ENCODE results near the gene DNAL1.
A peak's percentile ranks its signal among the peaks of the same experiment; 100 is the strongest.
"Not testable (repeated sequence)": the region's sequence is repeated elsewhere in the genome, so short reads cannot be mapped to it uniquely, and the experiment has no call there.

DNAL1 gene, protein sequence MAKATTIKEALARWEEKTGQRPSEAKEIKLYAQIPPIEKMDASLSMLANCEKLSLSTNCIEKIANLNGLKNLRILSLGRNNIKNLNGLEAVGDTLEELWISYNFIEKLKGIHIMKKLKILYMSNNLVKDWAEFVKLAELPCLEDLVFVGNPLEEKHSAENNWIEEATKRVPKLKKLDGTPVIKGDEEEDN

DNA sequence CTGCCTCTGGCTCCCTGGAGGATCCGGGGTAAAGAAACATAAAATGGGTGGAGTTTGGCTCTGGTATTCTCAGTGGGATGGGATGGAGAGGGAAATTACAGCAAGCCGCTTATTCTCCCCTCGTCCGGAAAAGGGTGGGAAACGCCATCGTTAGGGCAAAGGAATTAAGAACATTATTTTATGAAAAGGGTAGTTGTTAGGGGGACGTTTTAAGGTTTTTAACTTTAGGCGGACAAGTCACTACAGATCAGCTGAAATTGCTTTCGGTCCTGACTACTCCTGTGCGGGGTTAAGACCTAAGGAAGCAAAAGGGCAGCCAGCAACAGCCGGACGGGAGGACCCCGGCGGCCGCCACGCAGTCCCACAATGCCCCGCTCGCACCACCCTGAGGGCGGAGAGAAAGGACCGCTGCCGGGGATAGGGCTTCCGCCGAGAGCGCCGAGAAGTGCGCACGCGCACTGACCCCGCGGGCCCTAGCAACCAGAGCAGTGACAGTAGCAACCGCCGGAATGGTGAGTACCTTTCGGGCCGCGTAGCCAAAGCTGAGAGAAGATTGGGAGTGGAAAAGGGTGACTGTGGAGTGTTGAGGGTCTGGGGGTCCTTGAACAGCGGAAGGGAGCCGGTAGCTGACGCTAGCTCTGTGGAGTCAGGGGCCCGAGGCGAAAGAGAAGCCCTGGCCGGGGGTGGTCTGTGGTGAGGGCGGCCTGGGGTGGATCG lies at the start of gene DNAL1:
TSS of gene DNAL1 (plus strand) at position 456 of the 717 bp plus-strand sequence. CDS start at position 510, 54 bp downstream.
- DNase-seq, result peak; percentile 86

DNA sequence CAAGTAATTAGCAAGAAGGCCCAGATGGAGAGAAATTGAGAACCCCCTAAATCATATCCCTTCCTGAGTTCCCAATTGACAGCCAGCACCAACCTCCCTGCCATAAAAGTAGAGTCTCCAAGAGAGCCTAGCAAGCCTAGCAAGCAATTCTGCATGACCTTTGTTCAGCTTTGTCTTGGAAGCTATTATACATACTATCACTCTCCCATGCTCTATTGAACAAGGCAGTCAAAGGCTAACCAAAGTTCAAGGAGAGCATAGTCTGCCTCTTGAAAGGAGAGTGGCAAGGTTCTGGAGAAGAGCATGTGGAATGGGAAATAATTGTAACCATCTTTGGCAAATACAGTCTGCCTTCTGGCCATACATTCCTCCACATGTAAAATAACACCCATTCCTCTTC lies 45.3 kb upstream of the DNAL1 start:
- DNase-seq, result no peak

DNA sequence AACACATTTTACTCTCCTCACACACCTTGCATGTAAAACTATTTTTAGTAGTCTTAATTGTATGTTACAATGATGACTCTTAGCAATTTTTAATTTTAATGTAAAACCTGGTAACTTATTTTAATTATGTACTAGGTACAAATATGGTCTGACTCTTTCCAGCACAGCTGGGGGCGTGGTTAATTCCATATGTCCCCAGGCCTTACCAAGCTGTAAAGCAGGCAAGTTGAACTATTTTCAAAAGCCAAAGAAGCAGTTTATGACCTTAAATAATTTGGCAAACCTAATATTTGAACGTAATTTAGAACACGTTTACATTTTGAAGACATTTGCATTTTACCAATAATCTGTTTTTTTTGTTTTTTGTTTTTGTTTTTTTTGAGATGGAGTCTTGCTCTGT lies 41.8 kb upstream of the DNAL1 start:
- no peak for DNase-seq

DNA sequence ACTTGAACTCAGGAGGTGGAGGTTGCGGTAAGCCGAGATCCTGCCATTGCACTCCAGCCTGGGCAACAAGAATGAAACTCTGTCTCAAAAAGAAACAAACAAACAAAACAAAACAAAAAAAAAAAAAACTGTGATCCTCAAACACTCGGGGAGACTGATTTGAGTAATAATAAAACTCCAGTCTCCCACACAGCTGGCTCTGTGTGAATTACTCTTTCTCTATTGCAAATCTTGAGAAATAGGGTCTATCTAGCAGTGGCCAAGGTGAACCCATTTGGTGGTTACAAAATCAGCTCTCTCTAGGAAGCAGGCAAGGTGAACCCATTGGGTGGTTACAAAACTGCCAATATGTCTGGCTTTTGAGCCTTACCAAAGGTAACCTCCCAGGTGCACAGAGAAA lies 38.5 kb upstream of the DNAL1 start:
- DNase-seq, result no peak

DNA sequence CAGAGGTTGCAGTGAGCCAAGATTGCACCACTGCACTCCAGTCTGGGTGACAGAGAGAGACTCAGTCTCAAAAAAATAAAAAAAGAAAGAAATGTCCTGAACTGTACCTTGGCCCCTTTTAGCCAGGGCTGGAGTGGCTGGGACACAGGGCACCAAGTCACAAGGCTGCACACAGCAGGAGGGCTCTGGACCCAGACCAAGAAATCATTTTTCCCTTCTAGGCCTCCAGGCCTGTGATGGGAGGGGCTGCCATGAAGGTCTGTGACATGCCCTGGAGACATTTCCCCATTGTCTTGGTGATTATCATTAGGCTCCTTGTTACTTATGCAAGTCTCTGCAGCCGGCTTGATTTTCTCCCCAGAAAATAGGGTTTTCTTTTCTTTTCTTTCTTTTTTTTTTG lies 37.5 kb upstream of the DNAL1 start:
- no peak for DNase-seq

DNA sequence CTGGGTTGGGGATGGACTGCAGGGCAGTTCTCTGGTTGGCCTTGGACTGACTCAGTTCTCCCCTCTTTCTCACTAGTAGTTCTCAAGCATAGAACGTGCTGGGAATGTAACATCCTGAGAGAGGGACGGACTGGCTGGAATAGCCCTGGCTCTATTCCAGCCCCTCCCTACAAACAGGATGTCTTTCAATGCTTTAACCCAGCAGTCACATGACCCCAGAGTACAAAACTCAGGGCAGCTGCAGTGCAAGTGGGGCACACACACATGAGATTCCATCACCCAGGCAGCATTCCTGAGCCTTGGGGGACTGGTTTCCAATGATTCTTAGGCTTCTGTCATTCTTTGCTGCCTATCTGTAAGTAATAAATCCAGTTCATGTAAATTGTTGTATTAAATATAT lies 34.1 kb upstream of the DNAL1 start:
- DNase-seq, result no peak

DNA sequence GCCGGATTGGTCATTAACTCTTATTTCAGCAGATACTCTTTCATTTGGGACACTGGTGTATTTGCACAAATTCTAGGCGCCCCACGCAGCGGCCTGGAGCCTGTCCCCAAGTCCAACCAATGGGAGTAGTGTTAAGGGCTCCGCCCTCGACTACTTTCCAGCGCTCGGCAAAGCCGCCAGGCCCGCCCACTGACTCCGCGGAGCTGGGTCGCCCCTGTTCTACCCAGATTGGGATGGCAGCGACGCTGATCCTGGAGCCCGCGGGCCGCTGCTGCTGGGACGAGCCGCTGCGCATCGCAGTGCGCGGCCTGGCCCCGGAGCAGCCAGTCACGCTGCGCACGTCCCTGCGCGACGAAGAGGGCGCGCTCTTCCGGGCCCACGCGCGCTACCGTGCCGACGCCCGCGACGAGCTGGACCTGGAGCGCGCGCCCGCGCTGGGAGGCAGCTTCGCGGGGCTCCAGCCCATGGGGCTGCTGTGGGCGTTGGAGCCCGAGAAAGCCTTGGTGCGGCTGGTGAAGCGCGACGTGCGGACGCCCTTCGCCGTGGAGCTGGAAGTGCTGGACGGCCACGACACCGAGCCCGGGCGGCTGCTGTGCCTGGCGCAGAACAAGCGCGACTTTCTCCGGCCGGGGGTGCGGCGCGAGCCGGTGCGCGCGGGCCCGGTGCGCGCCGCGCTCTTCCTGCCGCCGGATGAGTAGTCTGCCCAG lies 32.3 kb upstream of the DNAL1 start, which contains the start of gene ACOT6:
TSS of gene ACOT6 (plus strand) at position 179 of the 707 bp plus-strand sequence. CDS start at position 234, 55 bp downstream.
- DNase-seq, result peak; percentile 76

DNA sequence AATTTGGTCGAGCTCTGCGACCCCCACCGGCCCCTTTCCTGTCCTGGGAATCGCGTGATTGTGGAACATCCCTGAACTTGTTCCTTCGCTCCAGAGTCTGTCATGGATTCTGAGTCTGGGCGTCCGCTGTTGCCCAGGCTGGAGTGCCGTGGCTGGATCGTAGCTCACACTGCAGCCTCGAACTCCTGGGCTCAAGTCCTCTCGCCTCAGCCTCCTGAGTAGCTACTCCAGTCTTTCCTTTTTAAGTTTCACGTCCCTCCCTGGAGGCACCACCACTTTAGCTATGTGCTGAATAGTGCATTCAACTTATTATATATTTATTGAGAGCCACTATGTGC lies 31.8 kb upstream of the DNAL1 start:
- no peak for DNase-seq

DNA sequence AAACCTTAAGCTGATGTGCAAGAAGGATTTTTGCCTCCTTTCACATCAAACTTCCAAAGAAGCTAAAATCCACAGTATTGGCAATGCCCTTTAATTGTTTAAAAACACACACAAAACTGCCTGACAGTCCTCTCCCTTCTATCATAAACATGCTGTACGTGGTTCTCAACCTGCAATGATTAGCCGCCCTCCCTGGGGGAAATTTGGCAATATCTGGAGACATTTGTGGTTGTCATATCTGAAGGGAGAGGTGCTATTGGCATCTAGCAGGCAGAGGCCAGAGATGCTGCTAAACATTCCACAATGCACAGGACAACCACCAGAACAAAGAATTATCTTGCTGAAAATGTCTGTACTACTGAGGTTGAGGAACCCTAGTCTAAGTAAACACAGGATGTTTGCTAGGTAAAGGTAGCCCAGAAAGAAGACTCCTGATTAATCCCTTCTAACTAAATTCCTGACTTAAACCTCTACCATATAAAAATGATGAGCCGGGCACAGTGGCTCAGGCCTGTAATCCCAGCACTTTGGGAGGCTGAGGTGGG lies 31.3 kb upstream of the DNAL1 start:
- no peak for DNase-seq

DNA sequence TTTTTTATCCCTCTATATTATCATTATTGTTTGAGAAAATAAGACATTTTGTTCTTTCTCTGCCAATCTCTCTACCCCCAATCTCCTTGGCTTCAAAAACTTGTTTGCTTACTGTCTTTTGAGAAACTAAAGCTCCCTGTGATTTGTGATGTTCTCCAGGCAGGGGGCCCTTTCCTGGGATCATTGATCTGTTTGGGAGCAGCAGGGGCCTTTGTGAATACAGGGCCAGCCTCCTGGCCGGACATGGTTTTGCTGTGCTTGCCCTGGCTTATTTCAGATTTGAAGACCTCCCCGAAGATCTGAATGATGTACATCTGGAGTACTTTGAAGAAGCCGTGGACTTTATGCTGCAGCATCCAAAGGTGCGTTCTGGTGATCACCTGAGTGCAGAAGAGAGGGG lies 28.0 kb upstream of the DNAL1 start:
- no peak for DNase-seq

DNA sequence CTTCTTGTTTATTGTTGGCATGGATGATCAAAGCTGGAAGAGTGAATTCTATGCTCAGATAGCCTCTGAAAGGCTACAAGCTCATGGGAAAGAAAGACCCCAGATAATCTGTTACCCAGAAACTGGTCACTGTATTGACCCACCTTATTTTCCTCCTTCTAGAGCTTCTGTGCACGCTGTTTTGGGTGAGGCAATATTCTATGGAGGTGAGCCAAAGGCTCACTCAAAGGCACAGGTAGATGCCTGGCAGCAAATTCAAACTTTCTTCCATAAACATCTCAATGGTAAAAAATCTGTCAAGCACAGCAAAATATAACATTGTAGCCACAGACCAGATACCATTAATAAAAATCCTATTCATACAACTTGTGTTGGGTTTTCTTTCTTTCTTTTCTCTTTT lies 25.3 kb upstream of the DNAL1 start:
- no peak for DNase-seq

DNA sequence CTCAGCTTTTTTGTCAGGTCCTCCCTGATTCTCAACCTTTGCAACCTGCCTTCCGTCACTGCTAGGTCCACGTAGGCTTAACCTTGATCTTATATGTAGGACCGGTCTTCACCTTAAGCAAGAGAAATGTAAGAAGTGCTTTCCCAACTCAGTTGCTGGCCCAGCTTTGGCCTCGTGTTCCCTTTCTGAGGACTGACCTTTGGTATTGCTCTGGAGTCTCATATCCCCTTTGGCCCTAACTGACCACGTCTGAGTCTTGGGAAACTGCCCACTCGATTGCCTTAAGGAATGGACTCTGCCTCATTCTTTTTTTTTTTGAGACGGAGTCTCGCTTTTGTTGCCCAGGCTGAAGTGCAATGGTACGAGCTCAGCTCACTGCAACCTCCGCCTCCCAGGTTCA lies 24.5 kb upstream of the DNAL1 start:
- no peak for DNase-seq

DNA sequence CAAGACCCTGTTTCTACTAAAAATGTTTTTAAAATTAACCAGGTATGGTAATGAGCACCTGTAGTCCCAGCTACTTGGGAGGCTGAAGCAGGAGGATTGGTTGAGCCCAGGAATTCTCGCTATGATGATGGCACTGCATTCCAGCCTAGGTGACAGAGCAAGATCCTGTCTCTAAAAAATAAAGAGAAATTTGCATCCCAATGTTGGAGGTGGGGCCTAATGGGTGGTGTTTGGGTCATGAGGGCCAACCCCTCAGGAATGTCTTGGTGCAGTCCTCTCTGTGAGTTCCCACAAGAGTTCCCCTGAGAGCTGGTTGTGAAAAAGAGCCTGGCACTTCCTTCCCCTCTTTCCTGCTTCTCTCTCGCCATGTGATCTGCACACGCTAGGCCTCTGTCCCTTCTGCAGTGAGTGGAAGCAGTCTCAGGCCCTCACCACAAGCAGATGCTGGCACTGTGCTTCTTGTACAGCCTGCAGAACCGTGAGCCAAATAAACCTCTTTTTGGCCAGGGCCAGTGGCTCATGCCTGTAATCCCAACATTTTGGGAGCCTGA lies 21.2 kb upstream of the DNAL1 start:
- no peak for DNase-seq

DNA sequence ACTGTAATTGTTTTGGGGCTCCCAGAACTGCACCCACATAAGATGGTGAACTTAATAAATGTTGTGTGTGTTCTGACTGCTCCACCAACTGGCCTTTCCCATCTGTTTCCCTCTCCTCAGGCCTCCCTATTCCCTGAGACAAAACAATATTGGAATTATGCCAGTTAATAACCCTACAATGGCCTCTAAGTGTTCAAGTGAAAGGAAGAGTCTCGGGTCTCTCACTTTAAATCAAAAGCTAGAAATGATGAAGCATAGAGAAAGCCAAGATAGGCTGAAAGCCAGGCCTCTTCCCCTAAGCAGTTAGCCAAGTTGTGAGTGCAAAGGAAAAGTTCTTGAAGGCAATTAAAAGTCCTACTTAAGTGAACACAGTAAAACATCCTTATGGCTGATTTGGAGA lies 19.1 kb upstream of the DNAL1 start:
- DNase-seq, result no peak

DNA sequence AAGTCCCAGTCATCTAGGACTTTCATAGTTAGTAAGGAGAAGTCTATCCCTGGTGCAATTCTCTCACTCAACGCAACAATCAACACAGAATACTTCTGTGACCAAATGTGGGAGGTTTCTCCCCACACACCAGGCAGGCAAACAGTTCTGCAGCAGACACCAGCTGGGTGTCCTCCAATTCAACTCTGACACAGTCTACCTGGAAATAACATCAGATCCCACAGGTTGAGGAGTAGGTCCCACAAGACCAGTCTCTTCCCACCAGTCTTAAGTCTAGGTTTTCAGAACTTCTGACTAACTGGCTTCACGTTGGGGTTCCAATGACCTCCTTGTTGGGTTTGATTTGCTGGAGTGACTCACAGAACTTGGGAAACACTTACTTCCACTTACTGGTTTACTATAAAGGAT lies 17.6 kb upstream of the DNAL1 start:
- DNase-seq, result no peak

DNA sequence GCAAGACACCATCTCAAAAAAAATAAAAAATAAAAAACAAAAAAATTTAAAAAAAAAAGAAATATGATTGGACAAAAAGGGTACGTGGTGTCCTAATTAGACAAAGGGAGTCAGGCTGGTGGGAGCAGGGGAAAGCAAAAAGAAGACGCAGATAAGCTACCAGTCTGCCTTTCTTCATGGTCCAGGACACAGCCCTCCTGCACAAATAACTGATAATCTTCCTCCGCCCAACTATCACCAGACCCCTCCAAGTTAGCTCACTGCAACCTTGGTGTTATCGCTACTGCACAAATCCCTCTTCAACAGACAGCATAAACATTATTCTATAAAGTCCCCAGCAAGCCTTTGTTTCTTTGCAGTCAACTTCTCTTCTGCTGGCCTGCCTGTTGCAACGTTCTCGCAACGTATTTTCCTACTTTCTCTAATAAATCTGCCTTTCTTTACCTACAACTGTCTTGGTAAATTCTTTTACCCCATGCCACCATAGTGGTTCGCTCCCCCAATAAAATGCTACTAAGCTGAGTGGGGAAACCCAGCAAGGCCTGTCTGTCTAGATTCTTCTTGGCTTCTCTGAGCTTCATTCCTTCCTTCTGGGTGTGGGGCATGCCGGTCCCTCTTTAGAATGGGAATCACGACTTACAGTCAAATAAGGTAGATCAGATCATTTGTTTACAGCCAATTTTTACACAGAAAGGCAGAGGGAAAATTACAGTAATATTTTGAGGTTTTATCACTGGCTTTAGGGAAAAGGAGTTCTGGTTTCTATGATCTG lies 14.6 kb upstream of the DNAL1 start:
- DNase-seq, result no peak

DNA sequence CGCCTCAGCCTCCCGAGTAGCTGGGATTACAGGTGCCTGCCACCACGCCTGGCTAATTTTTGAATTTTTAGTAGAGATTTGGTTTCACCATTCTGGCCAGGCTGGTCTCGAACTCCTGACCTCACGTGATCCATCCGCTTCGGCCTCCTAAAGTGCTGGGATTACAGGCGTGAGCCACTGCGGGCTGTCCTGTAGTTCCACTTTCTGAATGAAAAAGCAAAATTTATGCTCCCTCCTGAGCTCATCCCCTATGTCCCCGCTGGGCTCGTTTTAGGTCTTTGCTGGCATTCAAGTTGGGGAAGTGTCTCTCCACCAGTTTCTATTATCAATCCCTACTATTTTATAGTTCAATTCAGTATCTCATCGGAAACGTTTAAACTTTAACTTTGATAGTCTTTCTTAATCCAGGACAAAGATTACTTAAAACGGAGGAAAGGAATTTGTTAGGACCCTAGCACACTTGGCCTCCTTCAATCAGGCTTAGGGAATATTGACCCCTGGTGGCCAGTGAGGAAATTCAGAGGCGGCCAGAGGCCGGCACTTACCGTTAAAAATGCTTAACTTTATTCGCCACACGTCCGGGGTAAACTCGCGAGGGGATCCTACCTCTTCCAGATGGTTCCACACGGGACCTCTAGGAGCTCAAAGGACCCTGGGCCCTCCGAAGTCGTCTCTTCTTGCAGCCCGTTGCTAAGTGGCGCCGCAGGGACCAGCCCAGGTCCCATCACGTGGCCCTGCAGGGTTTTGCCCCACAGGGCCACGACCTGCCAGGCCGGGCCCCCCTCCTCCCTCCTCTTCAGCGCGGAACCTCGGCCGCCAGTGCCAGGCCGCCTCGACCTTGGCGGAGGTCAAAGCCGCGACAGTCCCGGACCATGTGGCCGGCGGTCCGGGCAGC lies 11.4 kb upstream of the DNAL1 start:
- peak; percentile 37 for DNase-seq

DNA sequence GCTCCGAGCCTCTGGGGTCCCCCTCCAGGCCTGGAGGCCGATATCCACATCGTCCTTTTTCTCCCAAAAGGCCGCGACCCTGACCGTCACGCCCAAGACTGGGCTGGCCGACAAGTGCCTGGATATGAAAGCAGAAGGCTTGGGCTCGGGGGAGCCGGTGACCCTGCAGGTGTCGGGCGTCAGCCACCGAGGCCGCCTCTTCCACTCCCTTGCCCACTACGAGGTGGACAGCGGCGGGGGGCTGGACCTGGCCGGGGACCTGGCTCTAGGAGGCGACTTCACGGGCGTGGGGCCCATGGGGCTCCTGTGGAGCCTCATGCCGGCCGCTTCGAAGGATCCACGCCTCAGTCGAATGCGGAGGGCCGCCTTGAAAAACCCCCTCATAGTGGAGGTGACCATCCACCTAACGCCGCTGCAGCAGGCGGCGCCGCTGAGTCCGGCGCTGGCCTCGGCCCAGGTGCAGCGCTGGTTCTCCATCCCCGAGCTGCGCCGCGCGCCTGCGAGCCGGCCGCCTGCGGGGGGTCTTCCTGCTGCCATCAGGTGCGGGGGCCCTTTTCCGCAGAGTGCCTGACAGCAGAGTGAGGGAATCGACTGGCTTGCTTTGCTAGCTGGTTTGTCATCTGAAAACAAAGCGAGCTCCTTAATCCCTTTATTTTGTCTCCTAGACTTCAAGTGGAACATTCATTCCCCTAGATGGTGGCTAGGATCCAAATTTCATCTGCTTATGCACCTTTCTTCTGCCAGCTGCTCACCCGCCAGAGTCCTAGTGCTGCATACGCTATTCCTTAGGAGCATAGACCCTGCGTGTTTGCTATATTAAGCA lies 10.6 kb upstream of the DNAL1 start:
- peak; percentile 33 for DNase-seq

DNA sequence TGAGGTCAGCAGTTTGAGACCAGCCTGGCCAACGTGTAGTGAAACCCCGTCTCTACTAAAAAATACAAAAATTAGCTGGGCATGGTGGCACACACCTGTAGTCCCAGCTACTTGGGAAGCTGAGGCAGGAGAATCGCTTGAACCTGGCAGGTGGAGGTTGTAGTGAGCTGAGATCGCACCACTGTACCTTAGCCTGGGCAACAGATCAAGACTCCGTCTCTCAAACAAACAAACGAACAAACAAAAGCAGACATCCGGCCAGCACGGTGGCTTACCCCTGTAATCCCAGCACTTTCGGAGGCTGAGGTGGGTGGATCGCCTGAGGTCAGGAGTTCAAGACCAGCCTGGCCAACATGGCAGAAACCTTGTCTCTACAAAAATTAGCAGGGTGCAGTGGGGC lies 8.4 kb upstream of the DNAL1 start:
- not testable (repeated sequence) for DNase-seq

DNA sequence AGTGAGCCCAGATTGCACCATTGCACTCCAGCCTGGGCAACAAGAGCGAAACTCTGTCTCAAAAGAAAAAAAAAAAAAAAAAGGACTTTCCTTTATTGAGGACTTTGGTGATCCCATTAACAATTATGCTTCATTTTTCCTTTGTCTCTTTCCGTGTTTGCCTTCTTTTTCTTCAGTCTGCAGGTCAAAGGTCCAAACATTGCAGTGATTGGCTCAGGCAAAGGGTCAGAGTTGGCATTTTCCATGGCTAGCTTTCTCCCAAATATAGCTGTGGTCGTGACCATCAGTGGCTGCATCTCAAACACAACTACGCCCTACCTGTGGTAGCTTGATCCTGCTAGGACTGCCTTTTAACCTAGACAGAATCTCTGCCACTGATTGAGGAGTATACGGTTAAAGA lies 7.0 kb upstream of the DNAL1 start:
- DNase-seq, result no peak

Data from 8988T (cell line).